Uterus (tissue), 2 donors: ENCODE data around the gene OGA.

Source experiments
- POLR2A ChIP-seq, 2 donors: fragments of 450-650 bp; IDR thresholded peaks; one replicate each; pipeline ENCODE4 v1.6.1; 2016; ENCODE audit warnings: antibody characterized with exemption in 2 of 2, mild to moderate bottlenecking in 1 of 2, moderate library complexity in 1 of 2
- TF ChIP-seq, protein P1 (sequence below), 4 experiments: fragments of 200-600 bp in 2 of 4; fragments of 450-650 bp in 2 of 4; sonication (generic) in 2 of 4; IDR thresholded peaks; one replicate each; pipeline ENCODE4 v1.5.1; 2016 to 2019; ENCODE audit warnings: antibody characterized with exemption in 4 of 4, mild to moderate bottlenecking in 2 of 4, moderate library complexity in 1 of 4

- TF ChIP-seq, protein P1, sequence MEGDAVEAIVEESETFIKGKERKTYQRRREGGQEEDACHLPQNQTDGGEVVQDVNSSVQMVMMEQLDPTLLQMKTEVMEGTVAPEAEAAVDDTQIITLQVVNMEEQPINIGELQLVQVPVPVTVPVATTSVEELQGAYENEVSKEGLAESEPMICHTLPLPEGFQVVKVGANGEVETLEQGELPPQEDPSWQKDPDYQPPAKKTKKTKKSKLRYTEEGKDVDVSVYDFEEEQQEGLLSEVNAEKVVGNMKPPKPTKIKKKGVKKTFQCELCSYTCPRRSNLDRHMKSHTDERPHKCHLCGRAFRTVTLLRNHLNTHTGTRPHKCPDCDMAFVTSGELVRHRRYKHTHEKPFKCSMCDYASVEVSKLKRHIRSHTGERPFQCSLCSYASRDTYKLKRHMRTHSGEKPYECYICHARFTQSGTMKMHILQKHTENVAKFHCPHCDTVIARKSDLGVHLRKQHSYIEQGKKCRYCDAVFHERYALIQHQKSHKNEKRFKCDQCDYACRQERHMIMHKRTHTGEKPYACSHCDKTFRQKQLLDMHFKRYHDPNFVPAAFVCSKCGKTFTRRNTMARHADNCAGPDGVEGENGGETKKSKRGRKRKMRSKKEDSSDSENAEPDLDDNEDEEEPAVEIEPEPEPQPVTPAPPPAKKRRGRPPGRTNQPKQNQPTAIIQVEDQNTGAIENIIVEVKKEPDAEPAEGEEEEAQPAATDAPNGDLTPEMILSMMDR (IDR thresholded peaks at IDR 0.05) = no peak
- no peak for TF ChIP-seq POLR2A (IDR thresholded peaks at IDR 0.05)
Measured at GRCh38 chr10:101773923-101774588, 44.2 kb downstream of the OGA start.
